Middle frontal gyrus (tissue), 1 donor: ENCODE data around the gene MARK4.
"Not testable (repeated sequence)": the region's sequence is repeated elsewhere in the genome, so short reads cannot be mapped to it uniquely, and the experiment has no call there.

Experiments
- DNase-seq: peaks from one replicate; pipeline ENCODE4 v3.0.0-alpha.2; 2015; ENCODE audit warnings: low spot score; ENCODE audit errors: extremely low spot score

Gene MARK4

DNA sequence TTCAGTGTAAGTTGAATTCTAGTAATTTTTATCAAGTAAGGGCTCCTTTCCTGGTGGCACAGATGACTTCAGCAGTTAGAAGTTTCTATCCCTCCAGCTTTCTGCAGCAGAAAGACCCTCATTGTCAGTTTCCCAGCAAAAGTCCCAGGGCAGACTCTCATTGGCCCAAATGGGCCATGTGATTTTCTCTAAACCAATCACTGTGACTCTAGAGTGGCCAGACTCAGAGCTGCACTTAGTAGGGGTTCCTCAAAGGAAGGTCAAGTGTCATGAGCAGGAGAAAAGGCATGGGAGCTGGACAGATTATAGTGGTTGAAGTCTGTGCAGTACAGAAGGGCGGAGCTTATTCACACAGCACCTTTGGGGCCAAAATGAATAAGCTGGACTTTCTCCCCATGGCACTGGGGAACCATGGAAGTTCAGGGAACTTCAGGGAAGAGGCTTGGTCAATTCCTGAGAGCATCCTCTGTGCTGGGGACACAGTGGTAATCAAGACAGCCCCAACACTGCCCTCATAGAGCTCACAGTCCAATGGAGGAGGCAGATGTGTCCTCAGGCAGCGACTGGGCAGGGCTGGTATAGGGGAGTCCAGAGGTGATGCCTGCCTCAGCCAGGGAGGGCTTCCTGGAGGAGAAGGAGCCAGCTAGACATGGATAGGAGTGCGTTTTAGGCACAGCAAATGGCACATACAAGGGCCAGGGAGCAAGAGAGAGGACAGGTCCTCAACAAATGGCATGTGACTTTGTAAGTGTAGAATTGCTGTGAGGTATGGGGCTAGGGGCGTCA lies 53.3 kb downstream of the MARK4 start:
- no peak for DNase-seq

DNA sequence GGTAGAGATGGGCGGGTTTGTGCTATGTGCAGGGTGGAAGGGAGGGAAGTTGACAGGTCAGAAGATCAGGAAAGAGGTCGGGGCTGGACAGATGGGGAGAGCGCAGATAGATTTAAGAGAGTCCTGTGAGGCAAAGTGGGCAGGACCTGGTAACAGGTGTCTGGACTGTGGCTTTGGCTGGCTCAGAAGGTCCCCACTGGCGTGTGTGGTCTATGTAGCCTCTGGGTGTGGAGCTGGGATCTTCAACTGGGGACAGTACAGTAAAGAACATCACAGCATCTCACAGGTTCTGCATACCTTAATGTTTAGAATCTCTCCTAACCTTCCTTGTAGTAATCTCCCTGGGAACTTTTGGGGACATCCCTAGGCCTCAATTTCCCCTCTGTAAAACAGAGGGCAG lies 53.9 kb downstream of the MARK4 start:
- DNase-seq = no peak

DNA sequence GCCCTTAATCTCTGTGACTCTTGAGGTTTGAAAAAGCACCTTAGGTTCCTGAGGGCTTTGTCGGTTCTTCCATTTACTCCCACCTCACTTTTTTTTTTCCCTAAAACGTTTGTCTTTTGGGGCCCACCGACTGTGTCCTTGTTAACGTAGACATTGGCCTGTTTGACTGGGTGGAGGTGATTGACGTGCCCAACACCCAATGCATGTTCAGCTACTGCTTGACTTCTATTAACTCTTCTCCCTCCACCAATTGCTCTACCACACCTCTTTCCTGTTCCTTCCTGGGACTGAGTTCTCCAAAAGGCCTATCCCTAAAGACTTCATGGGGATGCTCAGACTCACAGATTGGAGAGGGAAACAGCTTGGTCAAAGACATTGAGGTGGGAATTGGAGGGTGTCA lies 54.4 kb downstream of the MARK4 start:
- no peak for DNase-seq

DNA sequence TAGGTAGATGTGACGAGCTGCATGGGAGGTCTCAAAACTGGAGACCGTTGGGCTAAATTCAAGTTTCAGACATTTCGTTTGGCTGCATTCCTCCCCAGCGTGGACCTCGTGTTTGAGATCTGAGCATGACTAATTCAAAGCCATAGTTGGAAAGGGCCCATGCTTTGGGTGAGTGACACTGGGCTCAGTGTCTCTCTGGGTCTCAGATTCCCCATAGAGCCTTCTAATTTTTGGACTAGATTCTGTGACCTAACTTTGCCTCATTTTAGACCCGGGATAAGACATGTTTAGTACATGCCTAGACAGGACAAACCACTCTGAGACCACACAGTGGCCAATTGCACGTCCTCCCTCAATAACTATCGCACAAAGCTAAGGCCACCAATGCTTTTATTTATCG lies 55.0 kb downstream of the MARK4 start:
- no peak for DNase-seq

DNA sequence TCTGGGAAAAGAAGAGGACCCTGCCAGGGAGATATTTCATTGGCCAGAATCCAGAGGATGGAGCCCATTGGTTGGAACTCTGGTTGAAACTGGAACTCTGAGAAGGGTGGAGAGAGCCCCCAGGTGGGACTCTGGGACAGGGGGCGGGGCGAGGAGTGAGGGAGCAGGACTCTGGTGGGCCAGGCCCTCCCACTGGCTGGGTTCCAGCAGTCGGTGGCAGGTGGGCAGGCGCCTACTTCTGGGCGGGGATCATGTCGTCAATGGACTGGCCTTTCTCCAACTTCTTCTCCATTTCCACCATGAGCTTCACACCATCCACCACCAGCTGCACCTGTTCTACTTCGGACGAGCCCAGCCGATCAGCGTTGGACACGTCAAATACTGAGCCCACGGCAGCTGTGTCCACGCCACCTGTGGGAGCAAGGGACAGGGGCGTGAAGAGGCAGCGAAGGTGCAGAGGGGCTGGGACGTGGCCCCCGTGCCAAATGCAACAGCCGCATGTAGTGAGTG lies 55.5 kb downstream of the MARK4 start:
- no peak for DNase-seq

DNA sequence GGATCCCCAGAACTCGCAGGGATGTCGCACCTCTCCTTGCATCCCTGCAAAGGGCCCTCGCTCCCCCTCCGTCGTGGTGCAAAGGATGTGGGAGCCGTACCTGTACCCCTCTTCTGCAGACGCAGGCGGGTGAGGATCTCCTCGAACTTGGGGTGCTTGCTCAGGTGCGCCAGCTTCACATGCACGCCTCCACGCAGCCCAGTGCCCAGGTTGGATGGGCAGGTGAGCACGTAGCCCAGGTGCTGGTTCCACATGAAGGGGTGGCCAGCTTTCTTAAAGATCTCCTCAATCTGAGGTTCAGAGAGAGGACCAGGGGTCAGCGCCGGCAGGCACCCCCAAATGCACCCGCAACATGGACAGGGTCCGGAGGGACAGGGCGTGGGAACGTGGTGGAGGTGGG lies 56.3 kb downstream of the MARK4 start:
- no peak for DNase-seq

DNA sequence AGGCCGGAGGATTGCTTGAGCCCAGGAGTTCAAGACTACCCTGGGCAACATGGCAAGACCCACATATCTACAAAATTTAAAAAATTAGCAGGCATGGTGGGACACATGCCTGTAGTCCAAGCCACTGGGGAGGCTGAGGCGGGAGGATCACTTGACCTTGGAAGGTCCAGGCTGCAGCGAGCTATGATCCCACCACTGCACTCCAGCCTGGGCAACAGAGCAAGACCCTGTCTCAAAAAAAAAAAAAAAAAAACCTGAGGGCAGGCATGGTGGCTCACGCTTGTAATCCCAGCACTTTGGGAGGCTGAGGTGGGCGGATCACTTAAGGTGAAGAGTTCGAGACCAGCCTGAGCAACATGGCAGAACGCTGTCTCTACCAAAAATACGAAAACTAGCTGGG lies 58.3 kb downstream of the MARK4 start:
- DNase-seq = not testable (repeated sequence)

DNA sequence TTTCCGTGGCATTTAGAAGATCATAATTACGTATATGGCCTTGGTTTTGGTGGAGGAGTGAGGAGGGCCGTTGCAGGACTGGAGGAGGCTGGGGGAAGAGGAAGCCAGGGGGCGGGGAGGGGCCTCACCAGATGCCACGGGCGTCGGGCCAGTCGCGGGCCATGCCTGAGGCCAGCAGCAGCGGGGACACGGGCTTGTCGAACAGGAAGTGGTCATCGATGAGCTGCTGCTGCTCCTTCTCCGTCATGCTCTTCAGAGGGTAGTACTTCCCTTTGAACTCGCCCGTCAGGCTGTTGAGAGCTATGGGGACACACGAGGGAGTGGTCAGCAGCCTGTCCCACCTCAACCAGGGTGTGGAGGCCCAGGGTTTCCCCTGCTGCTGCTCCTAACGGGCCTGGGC lies 60.5 kb downstream of the MARK4 start:
- DNase-seq = no peak

DNA sequence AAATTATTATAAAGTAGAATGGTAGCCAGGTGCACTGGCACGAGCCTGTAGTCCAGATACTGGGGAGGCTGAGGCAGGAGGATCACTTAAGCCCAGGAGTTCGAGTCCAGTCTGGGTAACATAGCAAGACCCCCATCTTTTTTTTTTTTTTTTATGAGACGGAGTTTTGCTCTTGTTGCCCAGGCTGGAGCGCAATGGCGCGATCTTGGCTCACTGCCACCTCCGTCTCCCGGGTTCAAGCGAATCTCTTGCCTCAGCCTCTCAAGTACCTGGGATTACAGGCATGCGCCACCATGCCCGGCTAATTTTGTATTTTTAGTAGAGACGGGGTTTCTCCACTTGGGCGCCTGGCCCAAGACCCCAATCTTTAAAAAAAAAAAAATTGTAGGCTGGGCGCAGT lies 61.2 kb downstream of the MARK4 start:
- DNase-seq = not testable (repeated sequence)

DNA sequence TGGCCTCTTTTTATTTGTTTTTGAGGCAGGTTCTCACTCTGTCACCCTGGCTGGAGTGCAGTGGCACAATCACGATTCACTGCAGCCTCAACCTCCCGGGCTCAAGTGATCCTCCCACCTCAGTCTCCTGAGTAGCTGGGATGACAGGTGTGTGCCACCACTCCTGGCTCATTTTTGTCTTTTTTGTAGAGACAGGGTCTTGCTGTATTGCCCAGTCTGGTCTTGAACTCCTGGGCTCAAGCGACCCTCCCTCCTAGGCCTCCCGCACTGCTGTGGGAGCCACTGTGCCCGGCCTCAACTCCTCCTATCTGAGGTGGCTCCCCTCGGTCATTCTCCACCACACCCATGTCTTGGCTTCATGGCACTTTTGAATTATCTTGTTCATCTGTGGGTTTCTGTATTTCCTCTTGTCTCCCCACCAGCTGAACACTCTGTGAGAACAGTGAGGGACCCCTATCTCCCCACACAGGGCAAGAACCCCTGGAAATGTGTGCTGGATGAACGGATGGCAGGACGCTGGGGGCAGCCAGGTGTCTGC lies 63.7 kb downstream of the MARK4 start:
- DNase-seq = no peak

DNA sequence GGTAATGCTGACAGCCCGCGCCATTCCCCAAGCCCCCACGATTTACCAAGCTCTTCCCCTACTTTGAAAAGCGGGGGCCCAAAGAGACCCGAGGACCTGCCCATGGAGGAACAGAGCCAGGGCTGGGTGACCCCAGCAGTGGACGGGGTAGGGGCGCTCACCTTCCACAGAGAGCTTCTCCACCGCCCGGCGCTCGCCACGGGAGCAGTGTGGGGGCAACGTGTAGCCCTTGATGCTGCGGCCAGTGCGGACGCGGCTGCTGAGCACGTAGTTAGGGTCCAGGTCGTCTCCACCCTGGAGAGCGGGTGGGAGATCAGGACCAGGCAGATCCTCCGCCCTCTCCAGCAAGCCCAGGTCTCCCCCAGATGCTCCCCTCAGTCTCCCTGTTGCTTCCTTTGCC lies 64.2 kb downstream of the MARK4 start:
- no peak for DNase-seq

DNA sequence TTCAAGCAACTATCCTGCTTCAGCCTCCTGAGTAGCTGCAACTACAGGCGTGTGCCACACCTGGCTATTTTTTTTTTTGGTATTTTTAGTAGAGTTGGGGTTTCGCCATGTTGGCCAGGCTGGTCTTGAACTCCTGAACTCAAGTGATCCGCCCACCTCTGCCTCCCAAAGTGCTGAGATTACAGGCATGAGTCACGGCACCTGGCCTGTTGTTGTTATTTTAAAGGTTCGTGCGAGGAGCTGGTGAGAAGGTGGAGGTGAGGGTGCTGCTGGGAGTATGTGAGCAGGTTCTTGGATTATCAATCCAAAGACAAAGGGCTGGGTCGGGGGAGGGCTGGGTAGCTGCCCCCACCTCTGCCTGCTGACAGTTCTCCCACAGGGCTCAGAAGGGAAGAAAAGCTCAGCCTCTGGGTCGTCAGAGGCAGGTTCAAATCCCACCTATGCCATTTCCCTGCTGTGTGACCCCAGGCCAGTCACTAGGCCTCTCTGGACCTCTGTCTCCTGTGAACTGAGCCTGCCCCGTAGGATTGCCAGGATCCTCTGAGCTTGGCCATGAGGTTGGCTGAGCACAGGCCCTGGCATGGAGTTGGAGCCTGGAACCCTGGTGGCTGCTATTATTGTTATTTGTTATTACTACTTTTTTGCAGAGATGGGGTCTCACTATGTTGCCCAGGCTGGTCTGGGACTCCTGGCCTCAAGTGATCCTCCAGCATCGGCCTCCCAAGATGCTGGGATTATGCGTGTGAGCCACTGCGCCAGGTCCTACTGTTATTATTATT lies 70.1 kb downstream of the MARK4 start:
- DNase-seq = no peak

DNA sequence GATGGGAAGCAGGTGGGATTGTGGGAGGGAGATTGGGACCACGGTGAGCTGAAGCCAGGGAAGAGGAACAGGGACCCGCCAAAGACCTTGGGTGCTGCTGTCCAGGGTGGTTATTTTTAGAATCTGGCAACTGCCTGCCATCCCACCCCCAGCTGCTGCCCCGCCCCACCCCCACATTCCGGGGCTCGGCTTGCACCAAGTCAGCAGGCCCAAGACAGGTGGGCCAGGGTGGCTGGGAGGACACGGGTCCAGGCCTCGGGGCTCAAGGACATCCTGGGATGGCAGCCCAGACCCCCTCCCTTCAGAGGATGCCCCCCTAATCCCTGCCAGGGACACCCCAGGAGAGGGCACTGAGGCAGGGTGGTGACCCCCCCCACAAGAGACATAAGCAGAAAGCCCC lies 70.8 kb downstream of the MARK4 start:
- DNase-seq = no peak

DNA sequence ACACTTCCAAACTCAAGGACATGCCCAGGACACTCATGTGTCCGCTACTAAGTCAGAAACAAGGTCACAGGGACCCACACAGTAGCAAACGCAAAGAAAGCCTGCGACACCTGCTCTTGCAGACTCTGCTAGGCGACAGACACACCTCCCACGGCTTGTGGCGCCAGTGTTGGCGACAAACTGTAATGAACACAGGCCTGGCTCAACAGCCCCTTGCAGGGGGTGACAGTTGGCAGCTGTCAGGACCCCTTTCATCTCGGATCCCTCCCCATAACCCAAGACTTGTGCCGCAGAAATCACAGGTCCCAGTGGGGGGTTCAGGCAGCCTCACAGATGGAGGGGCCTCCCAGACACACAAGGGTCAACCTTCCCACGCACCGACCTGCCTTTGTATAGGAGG lies 71.2 kb downstream of the MARK4 start:
- no peak for DNase-seq

DNA sequence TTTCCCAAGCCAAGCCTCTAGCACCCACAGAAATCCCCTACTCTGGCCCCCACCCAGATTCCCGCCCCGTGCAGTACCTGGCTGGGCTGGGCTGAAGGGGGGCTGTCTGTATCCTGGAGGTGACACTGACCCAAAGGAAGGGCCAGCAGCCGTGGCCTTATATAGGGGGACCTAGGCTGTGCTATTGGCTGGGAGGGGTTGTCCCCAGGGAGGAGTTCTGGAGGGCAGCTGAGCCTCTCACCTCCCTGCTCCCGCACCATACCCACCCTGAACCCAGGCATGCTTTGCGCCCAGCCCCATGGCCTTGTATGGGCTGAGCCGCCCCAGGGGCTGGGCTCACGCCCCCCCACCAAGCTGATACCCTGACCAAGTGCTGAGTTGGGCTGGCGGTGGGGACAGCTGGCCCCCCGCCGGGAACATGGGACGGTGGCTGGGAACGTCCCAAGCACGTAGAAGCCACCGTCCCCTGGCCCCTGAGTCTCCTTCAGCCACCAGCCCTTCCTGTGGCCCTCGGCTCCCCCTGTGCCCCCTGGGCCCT lies 71.7 kb downstream of the MARK4 start, which contains the start of gene CKM:
Gene CKM (minus strand): TSS at position 132 of the 538 bp plus-strand sequence. CDS start 3,162 bp downstream, outside the sequence.
- no peak for DNase-seq

DNA sequence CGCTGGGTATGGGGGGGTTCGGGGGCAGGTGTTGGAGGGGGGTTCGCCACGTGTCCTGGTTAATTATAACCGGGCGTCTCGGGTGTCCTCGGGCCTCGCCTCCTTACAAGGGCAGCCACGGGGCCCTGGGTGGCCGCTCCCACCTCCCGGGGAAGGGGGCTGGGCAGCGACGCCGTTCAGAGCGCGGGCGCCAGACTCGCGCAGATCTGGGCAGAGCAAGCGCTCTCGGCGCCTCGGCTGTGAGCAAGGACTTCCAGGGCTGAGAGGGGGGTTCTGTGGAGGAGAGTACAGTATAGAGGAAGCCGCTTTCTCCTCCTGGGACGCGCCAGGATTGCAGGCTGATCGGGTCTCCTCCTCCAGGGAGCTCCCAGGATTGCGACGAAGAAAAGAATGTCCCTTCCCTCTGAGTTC lies 72.6 kb downstream of the MARK4 start:
- DNase-seq = no peak

DNA sequence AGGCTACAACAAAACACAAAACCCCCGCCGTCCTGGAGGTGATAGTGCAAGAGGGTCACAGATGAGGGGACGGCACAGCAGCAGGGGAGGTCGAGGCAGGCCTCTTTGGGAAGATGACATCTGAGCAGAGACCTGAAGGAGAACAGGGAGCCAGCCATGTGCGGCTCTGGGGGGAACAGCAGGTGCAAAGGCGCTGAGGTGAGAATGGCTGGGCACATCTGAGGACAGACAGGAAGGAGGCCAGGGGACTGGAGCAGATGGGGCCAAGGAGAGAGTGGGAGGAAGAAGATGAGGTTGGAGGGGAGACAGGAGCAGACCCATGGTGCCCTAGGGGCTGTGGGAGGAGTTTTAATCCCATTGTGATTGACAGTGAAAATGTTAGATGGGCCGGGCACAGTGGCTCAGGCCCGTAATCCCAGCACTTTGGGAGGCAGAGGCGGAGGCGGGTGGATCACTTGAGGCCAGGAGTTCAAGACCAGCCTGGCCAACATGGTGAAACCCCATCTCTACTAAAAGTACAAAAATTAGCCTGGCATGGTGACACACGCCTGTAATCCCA lies 73.4 kb downstream of the MARK4 start:
- DNase-seq = no peak

DNA sequence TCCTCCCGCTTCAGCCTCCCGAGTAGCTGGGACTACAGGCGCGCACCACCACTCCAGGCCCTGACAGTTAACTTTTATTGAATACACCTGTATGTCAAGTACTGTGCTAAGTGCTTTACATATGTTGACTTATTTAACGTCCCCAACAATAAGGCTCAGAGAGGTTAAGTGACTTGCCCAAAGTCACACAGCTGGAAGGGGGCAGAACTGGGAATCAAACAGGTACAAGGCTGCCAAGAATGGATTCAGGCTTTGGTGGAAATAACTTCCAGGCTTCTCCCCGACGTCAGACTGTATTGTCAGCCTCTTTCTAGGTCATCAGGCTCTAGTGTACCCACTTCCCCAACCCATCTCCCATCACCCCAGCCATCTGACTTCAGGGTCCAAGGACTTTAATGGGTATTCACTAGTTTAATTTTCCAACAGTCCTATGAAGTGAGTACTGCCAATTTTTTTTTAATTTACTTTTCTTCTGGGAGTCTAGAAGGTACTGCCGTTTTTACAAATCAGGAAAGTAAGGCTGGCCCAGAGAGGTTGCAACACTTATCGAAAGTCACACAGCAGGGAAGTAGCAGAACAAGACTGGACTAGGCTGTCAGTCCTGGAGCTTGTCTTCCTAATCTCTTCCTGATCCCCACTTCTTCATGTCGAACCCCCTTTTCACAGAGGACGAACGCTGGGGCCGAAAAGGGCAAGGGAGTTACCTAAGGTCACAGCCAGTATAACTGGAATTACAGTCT lies 76.5 kb downstream of the MARK4 start:
- no peak for DNase-seq

DNA sequence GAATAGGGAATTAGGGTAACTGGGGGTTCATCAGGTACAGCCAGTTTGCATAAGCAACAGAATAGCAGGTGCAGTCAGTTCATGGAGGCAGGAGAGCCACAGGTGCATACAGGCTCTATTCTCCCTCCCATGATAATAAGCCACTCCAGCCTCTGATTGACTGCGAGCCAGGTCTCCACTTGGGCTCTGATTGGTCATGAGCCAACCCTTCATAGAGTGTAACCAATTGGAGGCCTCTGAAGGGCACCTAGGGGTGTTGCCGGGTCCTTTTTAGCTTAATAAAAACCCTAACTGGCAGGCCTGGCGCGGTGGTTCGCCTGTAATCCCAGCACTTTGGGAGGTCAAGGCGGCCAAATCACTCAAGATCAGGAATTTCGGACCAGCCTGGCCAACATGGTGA lies 80.3 kb downstream of the MARK4 start:
- DNase-seq = no peak

DNA sequence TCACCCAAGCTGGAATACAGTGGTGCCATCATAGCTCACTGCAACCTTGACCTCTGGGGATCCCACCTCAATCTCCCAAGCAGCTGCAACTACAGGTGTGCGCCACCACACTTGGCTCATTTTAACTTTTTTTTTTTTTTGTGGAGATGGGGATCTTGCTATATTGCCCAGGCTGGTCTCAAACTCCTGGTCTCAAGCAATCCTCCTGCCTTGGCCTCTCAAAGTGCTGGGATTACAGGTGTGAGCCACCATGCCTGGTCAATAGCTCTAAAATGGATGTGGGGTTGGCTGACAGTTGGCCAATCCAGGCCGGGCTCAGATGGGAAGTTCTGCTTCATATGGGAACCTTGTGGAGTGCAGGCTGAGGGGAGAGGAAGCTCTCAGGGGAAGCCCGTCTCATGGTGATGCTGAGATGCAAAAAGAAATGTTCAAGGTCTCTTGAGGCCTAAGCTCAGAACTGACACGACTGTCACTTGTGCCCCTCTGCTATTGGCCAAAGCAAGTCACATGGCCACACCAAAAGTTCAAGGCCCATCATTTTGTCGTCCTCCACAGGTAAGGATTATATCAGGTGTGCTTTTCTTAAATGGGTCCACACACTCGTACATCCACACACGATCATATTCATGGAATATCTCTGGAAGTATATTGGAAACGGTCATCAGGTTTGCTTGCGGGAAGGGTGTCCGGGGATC lies 82.7 kb downstream of the MARK4 start:
- no peak for DNase-seq
